H1 (cell line): ENCODE data around the gene RSU1. TPM values are rescaled to one million over a fixed set of nuclear protein-coding genes. Genes with fewer than 3 reads are reported as not detected.

Experiments used
- CTCF ChIA-PET: fragments of 300-600 bp; sonication (Branson Sonifier 250); formaldehyde crosslinking; loops from one replicate; lab custom pipeline; 2021; ENCODE audit not compliant: partially characterized antibody; lab: Charles Lee
- POLR2A ChIA-PET: fragments of 300-600 bp; sonication (Branson Sonifier 250); formaldehyde crosslinking; loops from one replicate; lab custom pipeline; 2021; ENCODE audit warnings: inconsistent platforms; ENCODE audit not compliant: partially characterized antibody; lab: Charles Lee
- DNase-seq, 2 experiments: peaks; one replicate each; pipeline versions ENCODE4 v3.0.0 to v3.0.0-alpha.2; 2010 to 2022; ENCODE audit warnings: low spot score in 2 of 2, low read depth in 1 of 2, mixed read lengths in 1 of 2
- FAIRE-seq: peaks from 2 replicates; lab custom pipeline; 2011; peaks lifted over from hg19 to GRCh38; lab: Jason Lieb, UNC
- H2AFZ ChIP-seq: 2 replicates; pipeline ENCODE4 v1.8.1; 2012; ENCODE audit warnings: low read length, inconsistent platforms
- H2AK5ac ChIP-seq: 2 replicates; pipeline ENCODE4 v1.6.1; 2013; ENCODE audit warnings: low read depth, low read length
- H2BK120ac ChIP-seq: replicated peaks from 2 replicates; pipeline ENCODE3; 2013; ENCODE audit warnings: low read depth, low read length, inconsistent platforms
- H2BK12ac ChIP-seq: 2 replicates; pipeline ENCODE4 v1.6.1; 2013; ENCODE audit warnings: low read depth, low read length
- H2BK15ac ChIP-seq: 2 replicates; pipeline ENCODE4 v1.6.1; 2013; ENCODE audit warnings: low read length
- H2BK20ac ChIP-seq: 2 replicates; pipeline ENCODE4 v1.6.1; 2013; ENCODE audit warnings: low read length
- H2BK5ac ChIP-seq: 2 replicates; pipeline ENCODE4 v1.6.1; 2013; ENCODE audit warnings: low read depth, low read length
- H3K14ac ChIP-seq: 2 replicates; pipeline ENCODE4 v1.6.1; 2013; ENCODE audit warnings: inconsistent platforms; ENCODE audit not compliant: insufficient read length
- H3K18ac ChIP-seq: 2 replicates; pipeline ENCODE4 v1.6.1; 2013; ENCODE audit warnings: low read length; ENCODE audit errors: extremely low read depth
- H3K23ac ChIP-seq: 2 replicates; pipeline ENCODE4 v1.6.1; 2013; ENCODE audit warnings: inconsistent platforms; ENCODE audit not compliant: insufficient read length
- H3K23me2 ChIP-seq: 2 replicates; pipeline ENCODE4 v1.6.1; 2013; ENCODE audit warnings: low read depth, low read length
- H3K27ac ChIP-seq: 2 replicates; pipeline ENCODE4 v1.6.1; 2011; ENCODE audit warnings: low read depth, low read length, inconsistent platforms
- H3K27me3 ChIP-seq, 4 experiments: replicated peaks in 1 of 4; 1 replicate in 1 of 4; 2 replicates in 3 of 4; pipeline versions ENCODE4 v1.6.1 to v1.8.1; 2011 to 2013; ENCODE audit warnings: low read length in 3 of 4, mild to moderate bottlenecking in 3 of 4, inconsistent platforms in 2 of 4, mixed read lengths in 2 of 4, moderate library complexity in 1 of 4; ENCODE audit not compliant: control insufficient read depth in 3 of 4, insufficient read depth in 3 of 4; ENCODE audit errors: extremely low read depth in 1 of 4
- H3K36me3 ChIP-seq, 4 experiments: 2 replicates each; pipeline versions ENCODE4 v1.6.1 to v1.8.1; 2011 to 2013; ENCODE audit warnings: mild to moderate bottlenecking in 4 of 4, low read length in 3 of 4, moderate library complexity in 2 of 4, control low read depth in 1 of 4, inconsistent platforms in 1 of 4; ENCODE audit not compliant: insufficient read depth in 4 of 4, control insufficient read depth in 2 of 4
- H3K4ac ChIP-seq: replicated peaks from 2 replicates; pipeline ENCODE3; 2013; ENCODE audit warnings: low read length, low read depth, mixed read lengths, inconsistent platforms; ENCODE audit not compliant: insufficient read length
- H3K4me1 ChIP-seq, 4 experiments: replicated peaks in 1 of 4; 1 replicate in 1 of 4; 2 replicates in 3 of 4; pipeline versions ENCODE4 v1.6.1 to v1.8.1; 2011 to 2013; ENCODE audit warnings: low read length in 3 of 4, inconsistent platforms in 2 of 4, mixed read lengths in 1 of 4; ENCODE audit not compliant: insufficient read depth in 4 of 4, control insufficient read depth in 3 of 4
- H3K4me2 ChIP-seq, 2 experiments: 2 replicates each; pipeline versions ENCODE4 v1.6.1 to v1.8.1; 2011 to 2013; ENCODE audit warnings: low read depth in 2 of 2, low read length in 2 of 2, control low read depth in 1 of 2, inconsistent platforms in 1 of 2, mild to moderate bottlenecking in 1 of 2; ENCODE audit not compliant: insufficient read depth in 1 of 2
- H3K4me3 ChIP-seq, 4 experiments: fragments of 200-600, 300-600 bp in 1 of 4; sonication (generic), shearing (Covaris generic), sonication (Bioruptor Twin) in 1 of 4; 2 replicates each; pipeline versions ENCODE4 v1.5.1 to v1.8.1; 2011 to 2016; ENCODE audit warnings: low read length in 4 of 4, low read depth in 3 of 4, control low read depth in 2 of 4, inconsistent platforms in 2 of 4, mild to moderate bottlenecking in 2 of 4, mixed read lengths in 1 of 4, moderate library complexity in 1 of 4; ENCODE audit not compliant: insufficient read depth in 2 of 4; ENCODE audit errors: extremely low read depth in 1 of 4
- H3K56ac ChIP-seq: replicated peaks from 2 replicates; pipeline ENCODE3; 2013; ENCODE audit warnings: low read depth, mild to moderate bottlenecking, mixed read lengths, low read length, inconsistent platforms; ENCODE audit not compliant: insufficient read length
- H3K79me1 ChIP-seq: 2 replicates; pipeline ENCODE4 v1.6.1; 2013; ENCODE audit warnings: low read depth, low read length, control low read depth
- H3K79me2 ChIP-seq, 2 experiments: 2 replicates each; pipeline versions ENCODE4 v1.6.1 to v1.8.1; 2012 to 2013; ENCODE audit warnings: low read length in 2 of 2, mild to moderate bottlenecking in 2 of 2, inconsistent platforms in 1 of 2; ENCODE audit not compliant: insufficient read depth in 2 of 2, control insufficient read depth in 1 of 2
- H3K9ac ChIP-seq, 4 experiments: replicated peaks in 1 of 4; 1 replicate in 1 of 4; 2 replicates in 3 of 4; pipeline versions ENCODE4 v1.6.1 to v1.8.1; 2011 to 2013; ENCODE audit warnings: low read depth in 3 of 4, low read length in 3 of 4, control low read depth in 2 of 4, mild to moderate bottlenecking in 2 of 4, moderate library complexity in 2 of 4, inconsistent platforms in 1 of 4; ENCODE audit errors: extremely low read depth in 1 of 4
- H3K9me3 ChIP-seq, 2 experiments: 2 replicates each; pipeline versions ENCODE4 v1.6.1 to v1.8.1; 2012 to 2013; ENCODE audit warnings: mild to moderate bottlenecking in 2 of 2, moderate library complexity in 2 of 2, control low read depth in 1 of 2, inconsistent platforms in 1 of 2, low read depth in 1 of 2, low read length in 1 of 2, mixed read lengths in 1 of 2; ENCODE audit not compliant: insufficient read depth in 2 of 2
- H4K20me1 ChIP-seq, 2 experiments: replicated peaks in 1 of 2; 2 replicates each; pipeline versions ENCODE3 to v1.8.1; 2011 to 2013; ENCODE audit warnings: inconsistent platforms in 2 of 2, low read length in 2 of 2, mild to moderate bottlenecking in 1 of 2; ENCODE audit not compliant: insufficient read depth in 2 of 2, control insufficient read depth in 1 of 2
- H4K5ac ChIP-seq: 2 replicates; pipeline ENCODE4 v1.6.1; 2013; ENCODE audit warnings: low read length, low read depth, mixed read lengths, inconsistent platforms; ENCODE audit not compliant: insufficient read length
- H4K8ac ChIP-seq: 2 replicates; pipeline ENCODE4 v1.8.0; 2013; ENCODE audit warnings: mild to moderate bottlenecking, moderate library complexity, low read length, inconsistent platforms; ENCODE audit not compliant: insufficient read depth; ENCODE audit errors: extremely low read depth
- H4K91ac ChIP-seq: replicated peaks from 2 replicates; pipeline ENCODE3; 2013; ENCODE audit warnings: low read length, mixed read lengths, inconsistent platforms; ENCODE audit not compliant: insufficient read length
- HDAC2 ChIP-seq, 2 experiments: fragments of 300-600 bp in 1 of 2; sonication (generic) in 1 of 2; IDR thresholded peaks; 2 replicates each; pipeline ENCODE4 v1.6.1; 2011 to 2012; ENCODE audit warnings: low read depth in 2 of 2, low read length in 2 of 2, mild to moderate bottlenecking in 2 of 2, moderate library complexity in 2 of 2, borderline replicate concordance in 1 of 2, inconsistent platforms in 1 of 2
- YY1 ChIP-seq: IDR thresholded peaks from 2 replicates; pipeline ENCODE4 v1.6.1; 2011; ENCODE audit warnings: low read depth, mild to moderate bottlenecking, low read length
- WGBS, 2 experiments: shearing (Covaris generic) in 1 of 2; methylation state at CpG; one replicate each; pipeline versions ENCODE4 v1.1.6 to v1.1.7; 2013 to 2015; ENCODE audit warnings: low lambda C conversion rate in 2 of 2, mixed read lengths in 2 of 2, inconsistent platforms in 1 of 2, low coverage in 1 of 2, missing lambda C conversion rate in 1 of 2; ENCODE audit not compliant: insufficient replicate concordance in 2 of 2, insufficient coverage in 1 of 2, insufficient read length in 1 of 2; ENCODE audit errors: extremely low coverage in 1 of 2, missing lambda C conversion rate in 1 of 2; 5-methylcytosine and 5-hydroxymethylcytosine counted together
- polyA plus RNA-seq, 7 experiments: library from polyadenylated mRNA; depleted of rRNA in 3 of 7; stranded (reverse) in 5 of 7; unstranded in 2 of 7; fragments of >200 nt in 5 of 7; fragments of 200-250 nt in 2 of 7; gene quantifications; 1 replicate in 5 of 7; 2 replicates in 1 of 7; 4 replicates in 1 of 7; pipeline versions ENCODE4 v1.2.1 to v1.2.3, GENCODE V29; 2011 to 2013; ENCODE audit warnings: missing spikeins in 2 of 7, mixed read lengths in 2 of 7
- total RNA-seq: library from RNA; stranded (reverse); fragmentation: NEBNext Ultra II Directional; extraction: Animal tissue kit (Norgen Biotek cat#: 25700); gene quantifications from 2 replicates; pipeline ENCODE4 v1.2.1, GENCODE V29; 2021

Gene RSU1
- total and polyA plus RNA-seq, 2 of the 8 experiments (the other 6 are each of a cell fraction or from before 2014, with no cell fraction given) = 50.0 to 68.2 TPM

GRCh38 chr10:16751244-16751643 is 66.0 kb downstream of the RSU1 start:
- Histone ChIP-seq H2BK5ac (no peak overlapping the region), H4K5ac (no peak overlapping the region), H3K4me2 (no peak overlapping the region), H3K14ac (no peak overlapping the region), H2AFZ (no peak overlapping the region), H4K20me1 (no peaks in the 10 kb centered on the region), H3K9ac (no peak overlapping the region), H2BK20ac (no peak overlapping the region), H3K79me1 (no peaks in the 10 kb centered on the region), H2BK15ac (no peak overlapping the region), H4K8ac (no peak overlapping the region), H3K27ac (no peak overlapping the region), H3K4ac (no peak overlapping the region), H3K9me3 (no peaks in the 10 kb centered on the region), H3K36me3 (peaks cover 0 to 6% (median 0%) of the 10 kb centered on the region in 4 experiments; a peak in 2 of 8 replicates), H3K27me3 (no peaks in the 10 kb centered on the region), H2AK5ac (no peak overlapping the region), H3K4me3 (no peak overlapping the region), H2BK12ac (no peak overlapping the region), H3K18ac (no peak overlapping the region), H3K4me1 (no peaks in the 10 kb centered on the region), H3K23me2 (no peaks in the 10 kb centered on the region), H4K91ac (no peak overlapping the region), H2BK120ac (no peak overlapping the region), H3K79me2 (no peaks in the 10 kb centered on the region), H3K23ac (no peak overlapping the region), H3K56ac (no peak overlapping the region)
- POLR2A ChIA-PET = interaction anchor here (0.6 kb wide), 1 partner anchor 305 kb away, joined by 3 read pairs; no protein-coding TSS in a partner anchor
- FAIRE-seq (no peak), DNase-seq (no peak)
- peak; percentile 73; the same call in 1 of the 2 replicates for TF ChIP-seq YY1
- TF ChIP-seq HDAC2 (IDR thresholded peaks at IDR 0.05; ENCODE audit: borderline replicate concordance in 1 of 2, low read depth in 2 of 2, low read length in 2 of 2) = no peak
- 92% methylated on average over 8 of the region's 8 CpGs; no CpG with 5 or more reads in 1 of the 2 experiments for WGBS, 2 experiments
- CTCF ChIA-PET = interaction anchor here (0.6 kb wide), 2 partner anchors 9 to 206 kb away, joined by 3 read pairs; no protein-coding TSS in a partner anchor
